NOMO-1 treated with dmso at 0.1 percent for 144 hours (cell line): ENCODE measurements around the gene ZNF275.
"Not testable (repeated sequence)": the region's sequence is repeated elsewhere in the genome, so short reads cannot be mapped to it uniquely, and the experiment has no call there.

Experiments used
- DNase-seq: peaks from one replicate; lab custom pipeline; 2025; ENCODE audit not compliant: unreplicated experiment; lab: John Stamatoyannopoulos, UW

The ZNF275 gene

DNA sequence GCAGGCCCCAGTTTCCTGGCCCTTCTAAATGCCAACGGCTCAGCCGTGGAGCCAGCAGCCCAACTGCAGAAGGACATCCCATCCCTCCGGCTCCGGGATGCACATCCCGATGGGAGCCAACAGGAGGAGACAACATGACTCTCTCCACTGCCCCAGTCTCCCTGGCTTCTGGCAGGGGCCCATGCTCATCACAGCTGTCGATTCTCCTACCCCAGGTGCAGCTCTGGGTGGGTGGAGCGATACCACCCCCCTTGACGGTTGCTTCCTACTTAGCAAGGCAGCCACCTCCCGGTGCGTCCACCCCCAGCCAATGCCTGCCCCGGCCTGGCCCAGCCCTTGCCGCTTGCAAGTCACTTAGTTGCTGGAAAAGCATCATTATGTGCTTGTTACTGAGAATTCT, 19.5 kb downstream of the ZNF275 start:
- no peak for DNase-seq

DNA sequence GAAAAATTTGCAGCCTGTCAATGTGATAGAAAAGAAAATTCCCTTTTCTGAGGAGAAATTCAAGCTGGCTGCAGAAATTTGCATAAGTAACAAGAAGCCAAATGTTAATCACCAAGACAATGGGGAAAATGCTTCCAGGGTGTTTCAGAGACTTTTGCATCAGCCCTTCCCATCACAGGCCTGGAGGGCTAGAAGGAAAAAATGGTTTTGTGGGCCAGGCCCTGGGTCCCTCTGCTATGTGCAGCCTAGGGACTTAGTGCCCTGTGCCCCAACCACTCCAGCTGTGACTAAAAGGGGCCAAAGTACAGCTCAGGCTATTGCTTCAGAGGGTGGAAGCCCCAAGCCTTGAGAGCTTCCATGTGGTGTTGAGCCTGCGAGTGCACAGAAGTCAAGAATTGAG, 23.9 kb downstream of the ZNF275 start:
- DNase-seq, result no peak

DNA sequence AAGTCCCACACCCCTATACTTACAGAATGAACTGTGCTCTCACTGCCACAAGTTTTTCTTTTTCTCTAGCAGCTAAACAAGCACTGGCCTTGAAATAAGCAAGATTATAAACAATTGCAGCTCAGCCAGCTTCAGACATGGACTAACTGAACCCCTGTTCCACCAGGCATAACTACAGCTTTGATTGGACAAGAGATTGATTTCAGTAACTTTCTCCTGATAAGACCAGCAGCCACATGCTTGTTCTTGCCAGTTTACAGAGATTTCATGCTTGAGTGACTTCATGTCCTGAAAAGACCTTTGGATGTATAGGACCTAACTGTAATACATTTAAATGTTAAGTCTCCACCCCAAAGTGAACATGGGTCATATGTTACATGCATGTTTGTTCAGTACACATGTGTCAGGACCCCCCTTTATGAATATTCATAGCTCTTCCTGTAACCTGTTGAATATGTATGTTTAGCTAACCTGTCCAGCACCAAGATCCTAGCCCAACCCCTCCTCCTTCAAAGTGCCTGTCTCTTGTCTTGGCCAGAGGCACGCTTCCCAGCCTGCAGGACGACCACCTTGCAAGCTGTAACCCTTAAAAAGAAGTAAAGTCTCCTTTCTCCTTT, 27.9 kb downstream of the ZNF275 start:
- DNase-seq, result no peak

DNA sequence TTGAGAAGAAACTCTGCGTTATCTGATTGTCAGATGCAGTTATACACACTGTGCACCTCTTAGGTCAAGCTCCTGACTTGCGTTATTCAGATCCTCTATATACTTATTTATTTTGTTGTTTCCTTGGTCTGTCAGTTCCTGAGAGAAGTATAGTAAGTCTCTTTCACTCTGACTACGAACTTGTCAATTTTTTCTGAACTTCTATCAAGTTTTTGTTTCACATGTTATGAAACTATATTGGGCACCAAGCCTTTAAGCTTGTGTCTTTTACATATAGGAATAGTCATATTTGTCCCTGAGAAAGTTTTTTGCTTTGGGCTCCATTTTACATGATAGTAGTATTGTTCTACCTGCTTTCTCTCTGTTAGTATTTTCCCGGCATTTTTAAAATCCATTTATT, 31.7 kb downstream of the ZNF275 start:
- no peak for DNase-seq

DNA sequence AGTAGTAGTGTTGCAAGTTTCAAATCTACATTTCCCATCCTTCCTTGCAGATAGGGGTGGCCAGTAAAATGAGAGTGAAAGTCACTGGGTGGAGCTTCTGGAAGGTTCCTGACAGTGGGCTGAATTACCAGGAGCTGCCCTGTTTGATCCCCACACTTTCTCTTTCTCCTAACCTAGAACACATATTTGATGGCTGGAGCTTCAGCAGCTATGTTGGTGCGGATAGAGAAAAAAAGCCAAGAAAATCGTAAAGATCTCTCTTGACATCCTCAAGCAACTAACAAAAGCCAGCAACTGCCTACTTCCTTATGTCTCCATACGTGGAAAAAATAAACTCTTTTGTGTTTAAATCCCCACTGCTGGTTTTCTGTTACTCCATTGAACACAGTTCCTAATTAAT, 32.2 kb downstream of the ZNF275 start:
- DNase-seq, result no peak

DNA sequence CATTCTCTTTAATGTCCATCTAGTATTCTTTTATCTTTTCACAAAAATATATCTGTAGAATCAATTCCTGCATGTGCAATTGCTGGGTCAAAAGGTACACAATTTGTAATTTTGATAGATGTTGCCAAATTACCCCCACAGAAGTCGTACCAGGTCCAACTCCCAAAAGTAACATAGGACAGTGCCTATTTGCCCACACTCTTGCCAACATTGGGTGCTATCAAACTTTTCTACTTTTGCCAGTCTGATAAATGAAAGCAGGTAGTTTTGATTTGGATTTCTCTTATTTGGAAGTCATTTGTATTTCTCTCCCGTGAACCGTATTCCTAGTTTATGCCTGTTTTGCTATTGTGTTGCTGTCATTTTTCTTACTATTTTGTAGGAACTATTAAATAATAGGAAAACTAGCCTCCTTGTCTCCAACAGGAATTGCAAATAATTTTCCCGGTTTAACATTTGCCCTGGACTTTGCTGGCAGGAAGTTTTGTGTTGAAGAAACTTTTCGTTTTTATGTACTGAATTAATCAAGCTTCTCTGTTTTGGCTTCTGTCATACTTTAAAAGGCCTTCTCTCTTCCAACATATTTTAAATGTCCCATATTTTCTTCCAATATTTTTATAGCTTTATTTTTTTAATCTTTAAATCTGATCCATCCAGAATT, 33.1 kb downstream of the ZNF275 start:
- DNase-seq, result no peak

DNA sequence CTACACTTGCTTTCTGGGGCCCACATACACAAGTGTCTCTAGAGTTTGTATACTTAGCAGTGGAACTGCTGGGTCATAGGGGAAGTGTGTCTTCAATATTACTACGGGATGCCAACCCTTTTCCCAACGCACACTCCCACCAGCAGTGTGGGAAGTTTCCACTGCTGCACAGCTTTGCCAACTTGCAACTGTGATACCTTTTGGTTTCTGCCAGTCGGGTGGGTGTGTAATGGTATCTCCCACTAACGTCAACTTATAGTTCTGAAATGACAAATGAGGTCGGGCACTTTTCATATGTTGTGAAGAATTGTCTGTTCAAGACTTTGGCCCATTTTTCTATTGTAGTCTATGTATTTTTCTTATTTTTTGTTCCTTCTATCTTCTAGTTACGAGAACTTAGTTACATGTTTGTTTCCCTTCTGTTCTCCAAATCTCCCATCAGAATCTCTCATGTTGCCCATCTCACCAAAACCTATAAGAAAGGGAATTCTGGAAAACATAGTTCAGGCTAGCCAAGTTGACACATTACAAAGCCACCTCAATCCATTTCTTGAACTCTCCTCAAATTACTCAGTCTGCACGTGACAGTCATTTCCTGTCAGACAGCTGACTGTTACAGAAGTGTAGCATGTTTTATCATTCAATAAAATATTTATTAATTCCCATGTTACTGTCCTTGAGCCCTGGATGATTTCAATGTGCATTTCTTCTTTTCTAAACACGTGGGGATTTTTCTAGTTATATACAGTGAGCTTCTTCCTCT, 36.5 kb downstream of the ZNF275 start:
- DNase-seq, result no peak

DNA sequence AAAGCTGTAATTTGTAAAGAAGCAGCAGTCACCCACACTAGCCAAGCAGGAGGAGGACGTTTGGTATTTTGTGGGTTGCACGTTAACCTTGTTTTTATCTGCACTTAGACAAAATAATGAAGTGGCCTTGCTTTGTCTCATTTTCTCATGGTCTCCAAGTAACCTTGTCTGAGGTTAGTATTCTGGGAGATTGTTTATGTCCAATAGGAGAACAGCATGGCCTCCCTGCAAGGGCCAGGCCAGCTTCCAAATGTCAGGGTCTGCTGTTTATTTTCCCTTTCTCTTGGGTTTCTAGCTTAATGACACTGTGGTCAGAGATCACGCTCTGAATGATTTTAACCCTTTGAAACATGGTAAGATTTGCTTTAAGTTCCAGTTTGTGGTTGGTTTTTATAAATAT, 37.3 kb downstream of the ZNF275 start:
- no peak for DNase-seq

DNA sequence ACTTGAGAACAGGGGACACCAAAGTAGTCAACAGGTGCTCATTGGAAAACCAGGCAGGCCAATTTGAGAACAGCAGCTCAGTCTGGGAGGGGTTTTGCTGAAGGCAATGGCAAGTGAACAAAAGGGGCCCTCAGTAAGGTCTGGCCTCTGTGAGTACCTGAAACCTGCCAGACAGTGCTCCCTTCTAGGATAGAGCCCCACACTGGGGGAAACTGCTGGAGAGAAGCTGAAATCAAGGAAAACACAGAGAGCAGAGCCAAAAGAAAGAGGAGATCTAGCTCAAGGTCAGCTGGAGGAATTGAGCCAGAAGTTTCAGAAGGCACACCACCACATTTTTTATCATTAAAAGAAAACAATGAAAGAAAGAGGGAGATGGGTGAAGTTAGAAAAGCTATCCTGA, 39.0 kb downstream of the ZNF275 start:
- no peak for DNase-seq

DNA sequence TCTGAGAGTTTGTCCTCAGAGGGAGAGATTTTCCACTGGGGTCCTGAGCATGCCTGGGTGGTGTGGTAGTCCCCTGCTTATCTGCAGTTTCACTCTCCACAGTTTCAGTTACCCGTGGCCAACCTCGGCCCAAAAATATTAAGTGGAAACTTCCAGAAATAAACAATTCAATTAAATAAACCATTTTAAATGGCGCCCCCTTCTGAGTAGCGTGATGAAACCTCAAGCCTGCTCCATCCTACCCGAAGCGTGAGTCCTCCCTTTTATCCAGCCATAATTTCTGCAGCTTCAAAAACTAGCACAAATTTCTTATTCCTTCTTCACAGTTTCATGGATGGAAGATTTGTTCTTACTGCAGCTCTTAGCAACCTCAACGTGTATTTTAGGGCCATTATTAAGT, 40.5 kb downstream of the ZNF275 start:
- DNase-seq, result no peak

DNA sequence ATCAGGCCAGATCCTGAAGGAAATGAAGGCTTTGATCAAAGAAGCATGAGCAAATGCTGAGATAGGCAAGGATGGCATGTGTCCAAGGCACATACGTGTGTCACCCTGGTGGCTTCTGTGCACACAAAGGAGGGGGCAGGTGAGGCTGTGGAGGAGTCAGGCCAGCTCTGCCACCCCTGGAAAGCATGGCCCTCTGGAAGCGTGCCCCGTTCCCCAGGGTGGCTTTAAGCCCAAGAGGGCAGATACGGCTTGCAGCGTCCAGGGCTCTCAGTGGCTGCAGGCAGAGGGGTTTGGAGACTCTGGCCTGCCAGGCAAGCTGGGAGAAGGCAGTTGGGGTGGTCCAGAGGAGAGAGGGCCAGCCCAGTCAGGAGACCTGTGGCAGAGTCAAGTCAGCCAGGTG, 41.6 kb downstream of the ZNF275 start:
- no peak for DNase-seq

DNA sequence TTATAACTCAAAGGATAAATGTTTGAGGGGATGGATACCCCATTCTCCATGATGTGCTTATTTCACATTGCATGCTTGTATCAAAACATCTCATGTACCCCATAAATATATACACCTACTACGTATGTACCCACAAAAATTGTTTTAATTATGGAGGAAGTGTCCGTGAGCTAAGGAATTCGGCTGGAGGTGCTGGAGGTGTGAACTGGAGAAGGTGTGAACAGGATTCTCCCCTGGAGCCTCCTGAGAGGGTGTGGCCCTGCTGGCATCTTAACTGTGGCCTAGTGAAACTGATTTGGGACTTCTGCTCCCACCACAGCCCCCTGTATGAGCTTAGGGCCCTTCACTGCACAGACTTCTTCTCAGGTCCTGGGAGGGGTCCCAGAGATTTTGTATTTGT, 43.8 kb downstream of the ZNF275 start:
- no peak for DNase-seq

DNA sequence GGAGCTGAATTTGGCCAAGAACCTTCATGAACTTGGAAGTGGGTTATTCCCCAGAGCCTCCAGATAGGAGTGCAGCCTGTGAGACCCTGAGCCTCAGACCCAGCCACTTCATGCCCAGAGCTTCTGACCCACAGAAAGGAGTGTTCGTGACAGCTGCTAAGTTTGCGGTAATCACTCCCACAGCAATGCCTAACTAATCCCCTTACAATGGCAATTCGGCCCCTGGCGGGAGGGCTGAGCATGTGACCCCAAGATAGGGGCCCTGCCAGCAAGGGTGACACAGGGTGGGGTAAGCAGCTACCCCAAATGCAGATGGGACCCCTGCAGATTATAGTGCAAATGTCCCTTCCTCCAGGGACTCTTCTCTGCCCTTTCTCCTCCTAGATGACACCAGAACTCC, 44.7 kb downstream of the ZNF275 start:
- no peak for DNase-seq

DNA sequence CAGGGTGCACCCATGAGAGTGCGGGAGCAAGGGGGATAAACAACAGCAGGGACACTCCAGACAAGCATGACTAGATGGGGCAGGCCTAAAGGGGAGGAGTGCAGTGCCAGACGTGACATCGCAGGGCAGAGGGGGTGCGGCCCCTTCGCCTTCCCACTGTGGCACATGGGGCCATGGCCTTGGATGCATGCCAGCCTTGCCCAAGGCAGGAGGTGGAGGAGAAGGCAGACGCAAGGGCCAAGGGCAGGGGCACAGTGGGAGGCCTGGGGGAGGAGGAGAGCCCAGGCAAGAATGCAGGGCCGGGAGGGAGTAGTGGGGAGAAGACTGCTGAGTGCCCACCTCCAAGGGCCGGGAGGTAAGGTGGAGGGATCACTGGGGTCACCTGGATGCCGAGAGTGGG, 45.6 kb downstream of the ZNF275 start:
- DNase-seq, result no peak

DNA sequence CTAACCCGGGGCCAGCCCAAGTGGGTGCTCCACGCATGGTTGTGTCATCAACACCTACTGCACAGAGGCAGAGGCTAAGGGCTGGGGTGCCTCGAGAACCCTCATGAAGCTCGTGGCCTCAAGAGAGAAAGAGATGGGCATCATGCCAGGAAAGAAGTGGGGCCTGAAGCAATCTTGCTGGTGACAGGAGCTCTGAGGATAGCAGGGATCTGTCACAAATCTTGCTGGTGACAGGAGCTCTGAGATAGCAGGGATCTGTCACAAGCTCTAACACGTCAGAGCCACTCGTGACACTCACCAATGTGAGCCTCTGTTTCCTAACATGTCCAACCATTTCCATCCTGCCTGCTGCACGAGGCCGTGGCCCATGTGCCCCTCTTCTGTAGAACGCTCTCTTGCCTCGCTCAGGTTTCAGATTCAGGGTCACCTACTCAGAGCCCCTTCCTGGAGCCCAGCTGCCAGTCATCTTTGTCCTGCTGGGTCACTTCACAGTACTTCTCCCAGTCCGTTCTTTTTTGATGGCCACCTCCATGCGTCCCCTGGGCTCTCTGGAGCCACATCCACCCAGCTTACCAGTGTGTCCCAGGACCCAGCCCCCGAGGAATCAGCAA, 46.1 kb downstream of the ZNF275 start:
- no peak for DNase-seq

DNA sequence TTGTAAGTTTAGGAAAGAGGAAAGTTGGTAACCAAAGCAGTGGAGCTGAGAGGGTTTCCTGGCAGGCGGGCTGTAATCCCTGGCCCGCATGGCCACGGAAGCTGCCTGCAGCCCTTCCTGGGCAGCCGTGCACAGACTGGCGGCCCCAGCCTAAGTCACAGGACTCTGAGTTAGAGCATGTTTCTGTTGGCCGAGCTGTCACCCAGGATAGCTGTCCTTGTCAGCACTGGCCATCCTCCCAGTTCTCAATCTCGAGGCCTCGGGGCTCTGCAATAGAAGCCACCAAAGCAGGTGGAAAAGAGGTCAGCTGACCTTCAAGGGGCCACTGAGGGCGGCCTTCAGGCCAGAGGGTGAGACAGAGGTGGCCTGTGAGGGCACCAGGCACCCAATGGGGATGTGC, 46.7 kb downstream of the ZNF275 start:
- no peak for DNase-seq

DNA sequence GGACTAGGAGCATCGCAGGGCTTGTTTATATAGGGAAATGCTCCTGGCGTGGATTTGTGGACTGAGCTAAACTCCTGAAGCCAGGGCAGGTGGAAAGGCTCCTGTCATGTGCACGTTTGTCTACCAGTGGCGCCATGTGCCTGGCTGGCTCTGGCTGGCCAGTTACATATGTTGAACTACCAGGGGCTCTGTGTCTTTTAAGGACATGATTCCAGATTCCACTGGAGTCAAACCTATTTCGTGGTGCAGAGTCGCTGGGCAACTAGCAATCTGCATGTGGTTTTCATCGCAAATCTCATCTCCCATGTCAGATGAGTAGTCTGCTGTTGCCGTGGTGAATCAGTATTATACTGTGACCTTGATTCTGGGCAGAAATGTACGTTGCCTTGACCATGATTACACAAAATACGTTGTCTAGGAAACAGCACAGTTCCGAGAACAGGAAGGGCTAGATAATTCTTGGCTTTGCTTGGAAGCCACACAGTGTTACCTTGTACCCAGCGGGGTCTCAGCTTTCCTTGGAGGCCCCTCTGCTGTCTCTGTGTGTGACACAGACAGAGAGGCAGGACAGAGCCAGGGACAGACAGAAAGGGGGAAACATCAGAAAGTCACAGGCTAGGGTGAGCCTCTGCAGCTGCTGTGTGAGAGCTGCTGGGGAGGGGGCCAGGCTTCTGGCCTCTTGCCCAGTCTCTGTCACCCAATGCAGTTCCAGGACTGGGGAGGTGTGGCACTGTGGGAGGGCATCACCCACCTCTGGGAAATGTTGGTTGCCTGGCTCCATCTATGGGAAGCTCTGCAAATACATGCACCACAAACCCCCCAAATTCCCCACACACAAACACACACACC, 48.0 kb downstream of the ZNF275 start:
- no peak for DNase-seq

DNA sequence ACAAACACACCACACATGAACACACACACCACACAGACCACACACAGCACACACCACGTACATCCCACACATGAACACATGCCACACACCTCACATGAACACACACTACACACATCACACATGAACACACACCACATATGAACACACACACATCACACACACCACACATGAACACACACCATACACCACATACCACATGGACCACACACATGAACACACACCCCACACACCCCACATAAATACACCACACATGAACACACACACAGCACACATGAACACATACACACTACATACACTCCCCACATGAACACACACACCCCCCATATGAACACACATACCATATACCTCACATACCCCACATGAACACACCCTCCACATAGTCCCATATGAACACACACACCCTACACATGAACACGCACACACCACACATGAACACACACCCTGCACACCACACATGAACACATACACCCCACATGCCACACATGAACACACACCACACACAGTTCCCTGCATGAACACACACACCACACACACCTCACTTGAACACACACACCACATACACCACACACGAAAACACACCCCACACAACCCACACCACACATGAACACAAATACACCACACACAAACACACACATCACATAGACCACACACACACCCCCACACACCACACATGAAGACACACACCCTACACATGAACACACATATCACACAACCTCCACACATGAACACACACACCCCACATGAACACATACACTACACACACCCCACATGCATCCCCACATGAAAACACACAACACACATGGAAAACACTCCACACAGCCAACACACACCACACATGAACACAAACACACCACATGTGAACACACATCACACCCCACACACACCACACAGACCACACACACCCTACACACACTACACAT, 48.9 kb downstream of the ZNF275 start:
- no peak for DNase-seq

DNA sequence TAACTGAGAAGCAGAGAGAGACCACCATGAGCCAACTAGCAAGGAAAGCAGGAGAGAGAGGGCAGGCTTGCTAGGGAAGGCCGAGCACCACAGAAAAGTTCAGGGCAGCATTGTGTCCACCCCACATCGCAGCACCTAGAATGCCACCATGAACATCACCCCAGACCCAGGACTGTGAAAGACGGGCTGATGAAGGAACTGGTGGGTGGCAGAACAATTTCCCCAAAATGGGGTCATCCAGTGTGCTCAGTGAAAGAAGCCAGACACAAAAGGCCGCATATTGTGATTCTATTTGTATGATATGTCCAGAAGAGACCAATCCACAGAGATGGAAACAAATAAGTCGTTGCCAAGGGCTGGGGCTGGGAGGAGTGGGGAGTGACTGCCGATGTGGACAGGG, 50.4 kb downstream of the ZNF275 start:
- no peak for DNase-seq

DNA sequence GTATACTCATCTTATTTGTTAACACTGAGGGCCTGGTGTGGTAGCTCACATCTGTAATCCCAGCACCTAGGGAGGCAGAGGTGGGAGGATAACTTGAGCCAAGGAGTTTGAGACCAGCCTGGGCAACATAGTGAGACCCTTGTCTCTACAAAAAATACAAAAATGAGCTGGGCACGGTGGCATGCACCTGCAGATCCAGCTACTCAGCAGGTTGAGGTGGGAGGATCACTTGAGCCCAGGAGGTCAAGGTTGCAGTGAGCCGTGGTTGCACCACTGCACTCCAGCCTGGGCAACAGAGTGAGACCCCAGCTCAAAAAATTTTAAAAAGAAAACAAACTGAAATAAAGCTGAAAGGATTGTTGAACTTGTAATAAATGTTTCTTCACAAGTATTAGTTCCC, 51.0 kb downstream of the ZNF275 start:
- DNase-seq, result not testable (repeated sequence)
